ENCODE results near the gene LRP11. TPM values are rescaled to one million over a fixed set of nuclear protein-coding genes. Genes with fewer than 3 reads are reported as not detected.
"Not testable (repeated sequence)": the region's sequence is repeated elsewhere in the genome, so short reads cannot be mapped to it uniquely, and the experiment has no call there.

The LRP11 gene
- total RNA-seq, 1 experiment from 2014 or later, result 48.0 TPM

DNA sequence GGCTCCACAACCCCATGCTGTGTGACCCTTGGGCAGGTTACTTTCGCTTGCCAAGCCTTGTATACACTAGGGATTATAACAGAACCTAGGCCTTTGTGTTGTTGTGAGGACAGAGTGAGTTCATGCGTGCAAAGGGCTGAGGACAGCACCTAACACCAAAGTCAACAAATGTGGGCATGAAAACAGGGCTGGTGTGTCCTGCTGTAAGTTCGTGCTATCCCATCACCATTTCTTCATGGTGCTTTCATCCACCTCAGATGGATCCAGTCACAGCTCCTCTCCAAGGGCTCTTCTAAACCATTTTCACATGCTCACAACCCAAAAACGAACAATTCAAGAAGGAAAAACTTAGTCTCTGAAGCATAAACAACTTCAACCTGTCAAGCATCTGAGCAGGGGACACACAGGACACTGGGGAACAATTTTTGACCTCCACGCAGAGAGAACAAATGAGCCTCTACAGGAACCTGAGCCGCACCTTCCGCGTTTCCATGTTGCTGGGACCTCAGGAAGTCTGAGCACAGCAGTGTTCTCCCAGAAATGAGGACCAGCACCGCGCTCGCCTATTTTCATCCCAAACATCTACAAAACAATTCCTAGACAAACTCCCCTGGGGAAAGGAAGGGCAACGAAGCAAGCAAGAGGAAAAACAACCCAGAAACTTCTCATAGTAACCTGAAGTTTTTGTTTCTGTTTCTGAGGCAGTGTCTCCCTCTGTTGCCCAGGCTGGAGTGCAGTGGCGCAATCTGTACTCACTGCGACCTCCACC, 3.1 kb downstream of the LRP11 start:
- Histone ChIP-seq H3K9me3 (no peaks in the 10 kb centered on the region), H3K27me3 (no peaks in the 10 kb centered on the region), H3K4me3 (peak overlapping the region; percentile 23), H3K36me3 (peaks cover 35% of the 10 kb centered on the region)
- peak; percentile 61 for DNase-seq

DNA sequence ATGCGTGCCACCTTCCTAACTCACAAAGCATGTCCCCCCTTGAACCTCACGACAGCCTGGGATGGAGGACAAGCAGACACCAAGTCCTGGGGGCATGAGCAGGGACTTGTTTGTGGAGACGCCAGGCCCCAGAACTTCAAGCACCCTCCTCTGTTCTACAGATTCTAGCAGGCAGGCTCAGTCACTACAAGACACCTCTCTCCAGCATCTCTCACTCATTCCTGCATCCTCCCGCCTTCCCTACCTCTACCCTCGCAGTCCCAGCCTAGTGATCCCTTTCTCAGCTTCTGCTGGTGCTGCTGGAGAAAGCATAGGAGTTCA, 3.7 kb downstream of the LRP11 start:
- Histone ChIP-seq H3K36me3 (peaks cover 39% of the 10 kb centered on the region), H3K4me3 (no peak overlapping the region; the same call in 1 of the 2 replicates), H3K9me3 (no peaks in the 10 kb centered on the region), H3K27me3 (no peaks in the 10 kb centered on the region)
- DNase-seq, result no peak

DNA sequence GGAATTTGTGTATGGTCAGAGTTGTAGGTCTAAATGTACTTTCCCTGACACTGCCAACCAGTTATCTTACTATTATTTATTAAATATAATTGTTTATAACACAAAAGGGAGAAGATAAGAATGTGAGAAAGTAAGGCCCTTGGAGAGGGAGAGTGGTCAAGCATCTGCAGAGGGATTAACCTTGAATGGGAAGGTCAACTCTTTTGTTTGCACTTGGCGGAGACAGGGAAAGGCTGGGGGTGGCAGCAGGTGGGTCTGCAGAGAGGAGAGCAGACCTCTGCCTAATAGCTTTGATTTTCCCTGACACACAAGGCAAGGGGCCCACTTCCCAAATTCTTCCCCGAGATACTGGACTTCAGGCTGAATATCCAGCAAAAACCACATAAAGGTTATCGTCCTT, 4.2 kb downstream of the LRP11 start:
- no peak for DNase-seq
- H3K4me3 ChIP-seq, result no peak overlapping the region
- H3K27me3 ChIP-seq, result no peaks in the 10 kb centered on the region
- peaks cover 39% of the 10 kb centered on the region for H3K36me3 ChIP-seq
- H3K9me3 ChIP-seq, result no peaks in the 10 kb centered on the region

DNA sequence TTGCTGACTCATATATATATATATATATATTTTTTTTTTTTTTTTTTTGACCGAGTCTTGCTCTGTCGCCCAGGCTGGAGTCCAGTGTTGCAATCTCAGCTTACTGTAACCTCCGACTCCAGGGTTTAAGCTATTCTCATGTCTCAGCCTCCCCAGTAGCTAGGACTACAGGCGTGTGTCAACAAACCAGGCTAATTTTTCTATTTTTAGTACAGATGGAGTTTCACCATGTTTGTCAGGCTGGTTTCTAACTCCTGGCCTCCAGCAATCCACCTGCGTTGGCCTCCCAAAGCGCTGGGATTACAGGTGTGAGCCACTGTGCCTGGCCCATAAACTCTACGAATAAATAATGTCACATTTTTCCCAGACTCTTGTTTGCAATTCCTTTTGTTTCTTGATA, 4.8 kb downstream of the LRP11 start:
- H3K27me3 ChIP-seq, result no peaks in the 10 kb centered on the region
- peak; percentile 79 for DNase-seq
- no peak overlapping the region for H3K4me3 ChIP-seq
- H3K36me3 ChIP-seq, result peaks cover 41% of the 10 kb centered on the region
- H3K9me3 ChIP-seq, result no peaks in the 10 kb centered on the region

DNA sequence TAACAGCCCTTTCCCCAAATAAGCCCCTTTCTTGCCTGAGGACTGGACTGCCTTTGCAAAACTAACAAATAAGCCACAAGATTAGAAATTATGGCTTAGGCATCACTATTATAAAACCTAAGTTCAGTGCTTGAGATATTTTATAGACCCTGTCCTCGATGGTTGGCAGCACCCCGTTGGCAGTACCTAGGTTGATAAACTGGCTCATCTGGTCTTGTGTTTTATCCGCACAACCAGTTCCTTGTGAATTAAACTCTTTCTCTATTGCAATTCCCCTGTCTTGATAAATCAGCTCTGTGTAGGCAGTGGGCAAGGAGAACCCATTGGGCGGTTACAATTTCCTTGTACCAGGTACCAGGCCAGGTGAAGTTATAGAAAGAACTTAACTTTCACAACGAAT, 6.6 kb downstream of the LRP11 start:
- Histone ChIP-seq H3K36me3 (peaks cover 51% of the 10 kb centered on the region), H3K27me3 (no peaks in the 10 kb centered on the region), H3K9me3 (no peaks in the 10 kb centered on the region), H3K4me3 (no peak overlapping the region)
- DNase-seq, result no peak

DNA sequence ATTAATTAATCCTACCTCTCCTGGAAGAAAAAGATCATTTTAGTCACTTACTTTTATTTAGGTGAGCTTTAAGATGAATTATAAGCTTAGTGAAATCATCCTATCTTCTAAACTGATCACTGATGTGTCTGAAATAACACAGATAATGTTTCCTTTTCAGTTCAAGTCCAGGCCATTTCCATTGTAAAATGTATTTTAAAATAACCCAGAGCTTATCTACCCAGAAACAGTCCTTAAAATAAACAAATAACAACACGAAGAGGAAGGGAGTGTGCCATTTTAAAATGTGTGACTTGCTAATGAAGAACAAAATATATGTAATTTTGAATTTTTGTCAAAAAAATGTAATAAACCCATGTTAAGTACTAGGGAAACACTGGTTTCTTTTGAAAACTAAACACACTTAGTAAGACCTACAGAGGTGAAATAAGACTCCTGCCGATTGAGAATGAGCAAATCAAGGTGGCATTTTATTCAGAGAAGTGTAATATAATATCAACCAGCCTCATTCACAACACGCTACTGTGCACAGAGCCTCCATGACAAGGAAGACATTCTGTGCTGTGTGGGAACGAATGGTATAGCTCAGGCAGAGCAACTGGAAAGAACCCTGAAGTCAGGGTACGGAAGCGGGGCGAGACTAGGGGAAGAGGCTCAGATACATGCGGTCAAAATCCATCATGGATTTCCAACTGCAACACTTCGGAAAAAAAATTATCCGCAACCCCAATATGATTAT, 7.7 kb downstream of the LRP11 start:
- Histone ChIP-seq H3K9me3 (no peaks in the 10 kb centered on the region), H3K4me3 (no peak overlapping the region; the same call in 1 of the 2 replicates), H3K36me3 (peaks cover 58% of the 10 kb centered on the region), H3K27me3 (no peaks in the 10 kb centered on the region)
- DNase-seq, result no peak

DNA sequence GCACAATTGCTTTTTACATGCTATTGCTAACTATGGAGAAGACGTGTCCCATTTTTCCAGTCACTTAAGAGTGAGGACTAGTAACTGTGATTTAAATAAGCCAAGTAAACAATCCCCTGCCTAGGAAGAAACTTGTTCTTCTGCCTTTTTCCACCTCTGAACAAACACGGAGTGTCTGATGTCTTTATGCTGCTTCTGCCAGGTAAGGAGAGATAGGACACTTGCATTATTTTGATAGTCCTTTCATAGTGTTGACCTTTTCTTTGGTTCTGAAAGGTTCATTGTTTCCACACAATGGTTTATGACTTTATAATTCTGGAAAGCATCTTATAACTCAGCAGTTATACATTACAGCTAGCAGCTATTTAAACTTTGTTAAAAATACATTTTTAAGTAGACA, 8.4 kb downstream of the LRP11 start:
- H3K9me3 ChIP-seq, result no peaks in the 10 kb centered on the region
- peaks cover 60% of the 10 kb centered on the region for H3K36me3 ChIP-seq
- H3K27me3 ChIP-seq, result no peaks in the 10 kb centered on the region
- no peak for DNase-seq
- H3K4me3 ChIP-seq, result peak overlapping the region; percentile 14

DNA sequence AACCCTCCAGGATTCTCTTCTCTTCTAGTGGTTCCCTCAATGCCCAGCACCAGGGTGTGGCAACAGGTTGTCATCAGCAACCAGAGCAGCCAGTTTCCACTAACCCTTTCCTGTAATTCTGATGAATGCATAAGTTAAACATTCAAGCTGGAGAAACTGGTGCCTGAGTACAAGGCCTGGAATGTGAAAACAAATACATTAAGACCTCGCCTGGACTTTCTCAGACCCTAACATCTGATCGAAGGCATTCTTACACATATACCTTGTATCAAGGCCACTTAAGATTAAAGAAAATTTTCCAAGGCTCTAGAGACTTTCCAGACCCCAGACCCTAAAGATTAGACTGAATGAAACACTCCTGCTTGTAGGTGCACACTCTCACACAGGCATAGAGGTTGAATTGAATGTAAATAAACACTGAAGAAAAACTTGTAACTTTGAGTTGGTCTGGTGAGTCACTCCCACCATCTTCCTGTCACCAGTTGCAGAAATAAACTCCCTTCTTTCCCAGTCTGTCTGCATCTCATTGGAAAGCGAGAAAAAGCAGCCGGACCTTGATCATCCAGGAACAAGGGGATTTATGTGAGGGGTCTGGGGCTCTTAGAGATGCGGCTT, 9.0 kb downstream of the LRP11 start:
- no peaks in the 10 kb centered on the region for H3K27me3 ChIP-seq
- H3K36me3 ChIP-seq, result peaks cover 61% of the 10 kb centered on the region
- peak; percentile 80 for DNase-seq
- H3K4me3 ChIP-seq, result peak overlapping the region; percentile 14
- H3K9me3 ChIP-seq, result no peaks in the 10 kb centered on the region

DNA sequence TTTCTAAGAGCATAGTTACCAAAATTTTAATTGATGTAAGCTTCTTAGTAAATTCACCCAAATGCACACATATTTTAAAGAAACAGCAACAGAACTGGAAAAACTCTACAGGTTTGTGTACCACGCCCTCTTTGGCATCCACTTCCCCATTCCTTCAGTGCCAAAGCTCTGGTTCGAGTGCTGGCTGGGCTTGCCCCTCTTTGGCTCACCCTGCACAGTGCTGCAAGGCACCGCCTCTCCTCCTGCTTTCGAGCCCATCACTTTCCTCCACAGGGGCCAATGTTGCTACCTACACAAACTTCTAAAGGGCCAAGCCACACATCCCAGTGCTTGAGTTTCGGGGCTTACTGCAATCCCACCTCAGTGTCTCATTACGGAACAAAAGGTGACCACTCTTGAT, 9.6 kb downstream of the LRP11 start:
- Histone ChIP-seq H3K27me3 (no peaks in the 10 kb centered on the region), H3K9me3 (no peaks in the 10 kb centered on the region), H3K36me3 (peaks cover 63% of the 10 kb centered on the region), H3K4me3 (no peak overlapping the region)
- DNase-seq, result peak; percentile 79

DNA sequence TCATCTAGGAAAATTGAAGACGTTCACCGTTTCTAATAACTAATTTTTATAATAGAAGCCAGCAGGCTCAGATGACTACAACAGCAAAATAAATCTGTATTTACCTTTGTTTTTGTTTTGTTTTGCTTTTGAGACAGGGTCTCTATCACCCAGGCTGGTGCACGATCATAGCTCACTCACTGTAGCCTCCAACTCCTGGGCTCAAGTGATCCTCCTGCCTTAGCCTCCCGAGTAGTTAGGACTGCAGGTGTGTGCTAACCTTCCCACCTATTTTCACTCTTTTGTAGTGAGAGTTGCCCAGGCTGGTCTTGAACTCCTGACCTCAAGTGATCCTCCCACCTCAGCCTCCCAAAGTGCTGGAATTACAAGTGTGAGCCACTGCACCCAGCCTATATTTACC, 10.1 kb downstream of the LRP11 start:
- H3K4me3 ChIP-seq, H3K27me3 ChIP-seq, DNase-seq, H3K9me3 ChIP-seq: not testable (repeated sequence)
- peaks cover 64% of the 10 kb centered on the region for H3K36me3 ChIP-seq

DNA sequence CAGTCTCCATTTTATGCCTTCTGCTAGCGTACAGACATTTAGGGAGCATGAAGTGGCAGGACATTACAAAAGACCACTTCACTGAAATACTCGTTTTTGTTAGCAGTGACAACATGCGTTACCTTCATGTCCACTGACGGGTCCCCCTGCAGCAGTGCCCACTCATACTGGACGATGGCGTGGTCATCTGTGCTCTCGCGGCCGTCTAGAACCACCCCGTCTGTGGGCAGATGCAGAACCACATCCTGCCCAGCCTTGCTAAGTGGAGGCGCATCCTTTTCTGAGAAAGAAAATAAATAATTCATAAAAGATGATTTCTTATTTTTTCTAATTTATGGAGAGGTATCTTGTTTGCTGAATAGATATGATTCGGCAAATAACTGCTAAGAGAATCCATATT, 11.3 kb downstream of the LRP11 start:
- Histone ChIP-seq H3K4me3 (no peak overlapping the region), H3K36me3 (peaks cover 63% of the 10 kb centered on the region), H3K27me3 (no peaks in the 10 kb centered on the region), H3K9me3 (no peaks in the 10 kb centered on the region)
- no peak for DNase-seq

DNA sequence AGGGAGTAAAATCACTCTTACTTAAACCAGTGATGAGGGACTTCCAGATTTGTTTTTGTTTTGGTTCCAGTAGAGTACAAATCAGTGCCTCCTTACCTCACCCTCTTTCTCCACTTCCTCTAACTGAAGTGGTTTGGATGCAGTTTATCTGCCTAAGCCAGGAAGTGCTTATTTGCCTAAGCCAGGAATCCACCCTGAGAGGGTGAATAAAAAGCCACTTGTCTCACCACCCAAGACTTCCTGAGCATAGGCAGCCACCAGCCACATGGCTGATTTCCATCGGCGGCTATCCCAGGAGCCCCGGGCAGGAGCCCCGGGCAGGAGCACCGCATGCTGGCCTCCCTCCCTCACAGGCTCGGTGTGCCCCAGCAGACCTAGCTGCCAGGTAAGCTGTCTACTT, 12.0 kb downstream of the LRP11 start:
- H3K4me3 ChIP-seq, result 0 out of 2 replicates have a peak overlapping the region, but pooled peaks have one; percentile 2
- H3K36me3 ChIP-seq, result peaks cover 64% of the 10 kb centered on the region

DNA sequence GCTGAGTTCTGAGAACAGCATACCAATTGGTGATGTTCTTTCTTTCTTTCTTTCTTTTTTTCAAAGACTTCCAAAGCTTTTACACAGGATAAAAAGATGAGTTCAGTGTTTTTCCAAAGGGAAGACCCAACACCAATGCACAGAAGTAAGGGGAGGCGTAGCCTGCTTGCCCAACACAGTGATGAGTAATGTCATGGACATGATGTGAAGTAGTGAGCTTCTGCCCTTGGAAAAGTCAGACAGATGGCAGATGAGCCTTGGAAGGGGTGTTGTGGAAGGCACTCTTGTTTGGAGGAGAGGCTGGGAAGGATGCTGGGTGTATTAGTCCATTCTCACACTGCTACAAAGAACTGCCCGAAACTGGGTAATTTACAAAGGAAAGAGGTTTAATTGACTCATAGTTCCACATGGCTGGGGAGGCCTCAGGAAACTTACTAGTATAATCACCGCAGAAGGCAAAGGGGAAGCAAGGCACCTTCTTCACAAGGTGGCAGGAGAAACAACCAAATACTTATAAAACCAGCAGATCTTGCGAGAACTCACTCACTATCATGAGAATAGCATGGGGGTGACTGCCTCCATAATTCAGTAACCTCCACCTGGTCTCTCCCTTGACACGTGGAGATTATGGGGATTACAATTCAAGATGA, 12.6 kb downstream of the LRP11 start:
- H3K9me3 ChIP-seq, result no peaks in the 10 kb centered on the region
- no peak for DNase-seq
- H3K36me3 ChIP-seq, result peaks cover 61% of the 10 kb centered on the region
- H3K27me3 ChIP-seq, result no peaks in the 10 kb centered on the region
- H3K4me3 ChIP-seq, result no peak overlapping the region

More for the DNA sequence above, 12.0 kb downstream of the LRP11 start:
- H3K9me3 ChIP-seq, result no peaks in the 10 kb centered on the region
- DNase-seq, result peak; percentile 81
- no peaks in the 10 kb centered on the region for H3K27me3 ChIP-seq

DNA sequence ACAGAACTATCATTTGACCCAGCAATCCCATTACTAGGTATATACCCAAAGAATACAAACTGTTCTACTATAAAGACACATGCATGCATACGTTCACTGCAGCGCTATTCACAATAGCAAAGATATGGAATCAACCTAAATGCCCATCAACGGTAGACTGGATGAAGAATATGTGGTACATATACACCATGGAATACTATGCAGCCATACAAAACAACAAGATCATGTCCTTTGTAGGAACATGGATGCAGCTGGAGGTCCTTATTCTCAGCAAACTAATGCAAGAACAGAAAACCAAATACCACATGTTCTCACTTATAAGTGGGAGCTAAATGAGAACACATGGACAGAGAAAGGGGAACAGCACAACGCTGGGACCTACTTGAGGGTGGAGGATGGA, 15.8 kb downstream of the LRP11 start:
- H3K27me3 ChIP-seq, DNase-seq: not testable (repeated sequence)

DNA sequence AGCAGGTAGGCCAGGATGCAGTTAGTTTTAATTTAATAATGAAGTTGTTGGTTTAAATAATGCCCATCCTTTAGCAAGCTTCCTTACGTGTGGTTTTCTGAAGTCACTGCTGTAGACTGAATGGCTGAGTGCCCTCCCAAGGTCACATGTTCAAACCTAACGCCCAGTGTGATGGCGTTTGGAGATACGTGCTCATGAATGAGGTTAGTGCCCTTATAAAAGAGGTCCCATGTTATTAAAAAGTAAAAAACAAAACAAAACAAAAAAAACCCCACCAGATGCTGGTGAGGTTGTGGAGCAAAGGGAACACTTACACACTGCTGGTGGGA, 16.3 kb downstream of the LRP11 start:
- H3K9me3 ChIP-seq, result no peaks in the 10 kb centered on the region
- DNase-seq, result no peak
- H3K27me3 ChIP-seq, result no peaks in the 10 kb centered on the region
- H3K36me3 ChIP-seq, result peaks cover 72% of the 10 kb centered on the region
- no peak overlapping the region for H3K4me3 ChIP-seq

More for the DNA sequence above, 15.8 kb downstream of the LRP11 start:
- H3K9me3 ChIP-seq, H3K4me3 ChIP-seq: not testable (repeated sequence)
- H3K36me3 ChIP-seq, result peaks cover 75% of the 10 kb centered on the region

DNA sequence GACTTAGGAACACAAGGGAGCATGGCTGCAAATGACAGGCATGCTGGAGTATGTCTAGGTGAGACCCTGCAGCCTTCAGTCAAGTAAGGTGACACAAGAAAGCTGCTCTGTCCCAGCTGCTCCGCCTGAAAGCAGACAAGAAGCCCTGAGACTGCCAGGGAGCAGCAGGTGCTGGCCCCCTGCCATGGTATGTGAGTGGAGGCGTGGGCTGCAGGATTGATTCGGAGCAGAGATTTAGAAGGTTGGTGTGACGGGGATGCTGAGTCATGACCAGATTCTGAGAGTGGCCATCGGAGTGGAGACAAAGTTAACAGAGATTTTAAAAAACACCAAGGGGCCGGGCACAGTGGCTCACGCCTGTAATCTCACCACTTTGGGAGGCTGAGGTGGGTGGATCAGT, 17.8 kb downstream of the LRP11 start:
- DNase-seq, result peak; percentile 90
- Histone ChIP-seq H3K4me3 (no peak overlapping the region), H3K27me3 (no peaks in the 10 kb centered on the region), H3K36me3 (peaks cover 75% of the 10 kb centered on the region), H3K9me3 (no peaks in the 10 kb centered on the region)

DNA sequence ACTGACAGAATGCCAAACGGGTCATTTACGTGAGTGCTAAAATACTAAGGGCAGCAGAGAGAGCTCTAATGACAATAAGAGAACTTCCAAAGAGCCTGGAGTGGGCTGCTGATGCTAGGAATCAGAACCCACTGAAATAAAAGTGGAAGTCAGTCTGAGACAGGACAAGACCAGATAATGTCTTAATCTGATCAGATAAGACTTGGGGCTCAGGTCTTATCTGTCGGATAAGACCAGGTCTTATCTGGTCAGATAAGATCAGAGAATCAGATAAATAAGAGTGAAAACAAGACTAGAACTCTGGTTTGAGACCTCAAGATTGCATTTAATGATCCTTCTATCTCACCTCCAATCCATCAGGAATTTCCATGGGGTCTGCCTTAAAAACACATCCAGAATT, 18.6 kb downstream of the LRP11 start:
- H3K27me3 ChIP-seq, result no peaks in the 10 kb centered on the region
- peaks cover 68% of the 10 kb centered on the region for H3K36me3 ChIP-seq
- H3K4me3 ChIP-seq, result no peak overlapping the region
- no peak for DNase-seq
- H3K9me3 ChIP-seq, result no peaks in the 10 kb centered on the region
